Fibroblast of villous mesenchyme (primary cell): ENCODE results near the gene FAM229A. TPM values are rescaled to one million over a fixed set of nuclear protein-coding genes. Genes with fewer than 3 reads are reported as not detected.
"Not testable (repeated sequence)": the region's sequence is repeated elsewhere in the genome, so short reads cannot be mapped to it uniquely, and the experiment has no call there.

Experiments
- DNase-seq: peaks from one replicate; pipeline ENCODE4 v3.0.0-alpha.2; 2010; ENCODE audit warnings: low read depth
- H3K4me3 ChIP-seq: 2 replicates; pipeline ENCODE4 v1.5.1; 2011; ENCODE audit warnings: low read depth, mild to moderate bottlenecking, low read length
- CTCF ChIP-seq: IDR thresholded peaks from 2 replicates; pipeline ENCODE4 v1.5.1; 2012; ENCODE audit warnings: low read depth, mild to moderate bottlenecking, low read length; ENCODE audit not compliant: insufficient read depth
- total RNA-seq: library from RNA; depleted of rRNA; stranded (reverse); fragments of >200 nt; gene quantifications from 2 replicates; pipeline ENCODE4 v1.2.3, GENCODE V29; 2012

The FAM229A gene
- total RNA-seq, 1 donor: 1.3 TPM

- no peak for DNase-seq
- no peak for TF ChIP-seq CTCF
- no peak overlapping the region for H3K4me3 ChIP-seq
Observed at GRCh38 chr1:32363713-32364112, 1.4 kb upstream of the FAM229A start.

- peak overlapping the region; percentile 45 for H3K4me3 ChIP-seq
- DNase-seq: peak; percentile 38
- peak; percentile 45 for TF ChIP-seq CTCF
Observed at GRCh38 chr1:32361674-32362473, 411 bp downstream of the FAM229A start.

GRCh38 chr1:32361308-32361673, 994 bp downstream of the FAM229A start:
- no peak for TF ChIP-seq CTCF

GRCh38 chr1:32358435-32358834, 3.9 kb downstream of the FAM229A start:
- no peak for TF ChIP-seq CTCF
- no peak for DNase-seq
- H3K4me3 ChIP-seq: no peak overlapping the region

More at GRCh38 chr1:32361308-32361673, 994 bp downstream of the FAM229A start:
- no peak for DNase-seq
- no peak overlapping the region for H3K4me3 ChIP-seq

- TF ChIP-seq CTCF: no peak
- H3K4me3 ChIP-seq: no peak overlapping the region
- no peak for DNase-seq
Observed at GRCh38 chr1:32357614-32358013, 4.7 kb downstream of the FAM229A start.

GRCh38 chr1:32356478-32356877, 5.8 kb downstream of the FAM229A start:
- no peak for TF ChIP-seq CTCF
- no peak overlapping the region for H3K4me3 ChIP-seq
- no peak for DNase-seq

- H3K4me3 ChIP-seq, DNase-seq: not testable (repeated sequence)
Observed at GRCh38 chr1:32355778-32356177, 6.5 kb downstream of the FAM229A start.
